GM19035 (cell line): ENCODE data around the gene NCOA7.
"Not testable (repeated sequence)": the region's sequence is repeated elsewhere in the genome, so short reads cannot be mapped to it uniquely, and the experiment has no call there.

Experiments used
- ATAC-seq: cut with Tn5 transposase; IDR thresholded peaks from one replicate; pipeline ENCODE4 v1.9.1; 2021; ENCODE audit not compliant: unreplicated experiment

The NCOA7 gene

DNA sequence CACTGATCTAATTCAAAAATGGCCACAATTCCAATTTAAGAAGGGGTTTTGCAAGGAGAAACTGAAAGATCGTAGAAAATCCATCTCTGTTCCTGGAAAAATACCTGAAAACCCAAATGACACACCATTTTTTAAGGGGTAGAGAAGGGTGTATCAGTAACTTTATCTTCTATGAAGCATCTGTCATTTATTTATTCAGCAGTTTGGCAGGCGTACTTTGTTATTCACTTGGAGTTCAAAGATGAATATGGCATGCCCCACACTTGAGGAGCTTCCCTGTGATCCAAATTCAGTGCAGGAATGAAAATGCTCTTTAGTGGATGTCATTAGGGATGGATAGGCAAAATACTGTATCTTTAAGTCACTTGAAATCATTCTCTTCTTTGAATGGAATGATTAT, 173.1 kb downstream of the NCOA7 start:
- ATAC-seq: no peak

DNA sequence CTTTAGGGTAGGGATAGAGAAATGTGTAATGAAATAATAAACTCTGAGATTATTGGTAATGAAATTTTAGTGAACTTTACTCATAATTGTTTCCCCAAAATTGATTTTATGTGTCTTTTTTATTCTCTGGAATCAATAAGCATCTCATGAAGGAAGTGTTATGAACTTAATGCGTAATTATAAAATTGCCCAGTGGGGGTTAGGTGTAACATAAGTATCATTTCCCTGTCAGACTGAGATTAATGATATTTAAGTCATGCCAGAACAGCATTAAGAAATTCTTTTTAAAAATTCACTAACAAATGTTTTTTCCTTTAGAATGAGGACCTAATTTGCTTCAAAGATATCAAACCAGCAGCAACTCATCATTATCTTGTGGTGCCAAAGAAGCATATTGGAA, 175.8 kb downstream of the NCOA7 start:
- no peak for ATAC-seq

DNA sequence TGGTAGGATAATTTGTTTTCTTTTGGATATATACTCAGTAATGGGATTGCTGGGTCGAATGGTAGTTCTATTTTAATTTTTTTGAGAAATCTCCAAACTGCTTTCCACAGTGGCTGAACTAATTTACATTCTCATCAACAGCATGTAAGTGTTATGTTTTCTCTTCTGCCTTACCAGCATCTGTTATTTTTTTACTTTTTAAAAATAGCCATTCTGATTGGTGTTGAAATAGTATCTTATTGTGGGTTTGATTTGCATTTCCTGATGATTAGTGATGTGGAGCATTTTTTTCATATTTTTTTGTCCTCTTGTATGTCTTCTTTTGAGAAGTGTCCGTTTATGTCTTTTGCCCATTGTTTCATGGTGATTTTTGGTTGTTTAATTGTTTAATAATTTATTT, 177.7 kb downstream of the NCOA7 start:
- ATAC-seq: peak; percentile 60

DNA sequence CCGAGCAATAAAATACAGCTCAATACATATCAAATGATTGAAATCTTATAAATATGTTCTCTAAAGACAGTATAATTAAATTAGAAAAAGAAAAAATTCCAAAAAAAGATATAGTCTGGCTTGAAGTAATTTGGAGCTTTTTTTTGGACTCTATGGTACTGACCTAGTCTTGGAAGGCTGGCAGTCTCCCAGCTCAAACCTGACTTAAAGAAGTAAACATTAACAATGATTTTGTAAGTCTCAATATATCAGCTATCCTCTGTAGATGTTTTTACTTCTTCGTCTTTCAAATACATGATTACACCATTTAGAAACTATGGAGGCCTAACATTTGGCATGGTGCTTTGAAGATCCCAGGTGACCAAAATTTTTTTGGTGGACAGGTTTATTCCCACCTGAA, 180.0 kb downstream of the NCOA7 start:
- no peak for ATAC-seq

DNA sequence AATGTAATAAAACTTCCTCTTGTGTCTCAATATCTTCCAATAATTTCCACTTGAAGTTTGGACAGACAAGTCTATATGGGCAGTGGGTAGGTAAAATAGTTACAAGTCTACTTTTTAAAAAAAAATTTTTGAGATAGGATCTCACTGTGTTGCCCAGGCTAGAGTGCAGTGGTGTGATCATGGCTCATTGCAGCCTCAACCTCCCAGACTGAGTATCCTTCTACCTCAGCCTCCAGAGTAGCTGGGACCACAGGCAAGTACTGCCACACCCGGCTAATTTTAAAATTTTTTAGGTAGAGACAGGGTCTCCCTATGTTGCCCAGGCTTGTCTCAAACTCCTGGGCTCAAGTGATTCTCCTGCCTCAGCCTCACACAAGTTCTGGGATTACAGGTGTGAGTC, 181.7 kb downstream of the NCOA7 start:
- not testable (repeated sequence) for ATAC-seq

DNA sequence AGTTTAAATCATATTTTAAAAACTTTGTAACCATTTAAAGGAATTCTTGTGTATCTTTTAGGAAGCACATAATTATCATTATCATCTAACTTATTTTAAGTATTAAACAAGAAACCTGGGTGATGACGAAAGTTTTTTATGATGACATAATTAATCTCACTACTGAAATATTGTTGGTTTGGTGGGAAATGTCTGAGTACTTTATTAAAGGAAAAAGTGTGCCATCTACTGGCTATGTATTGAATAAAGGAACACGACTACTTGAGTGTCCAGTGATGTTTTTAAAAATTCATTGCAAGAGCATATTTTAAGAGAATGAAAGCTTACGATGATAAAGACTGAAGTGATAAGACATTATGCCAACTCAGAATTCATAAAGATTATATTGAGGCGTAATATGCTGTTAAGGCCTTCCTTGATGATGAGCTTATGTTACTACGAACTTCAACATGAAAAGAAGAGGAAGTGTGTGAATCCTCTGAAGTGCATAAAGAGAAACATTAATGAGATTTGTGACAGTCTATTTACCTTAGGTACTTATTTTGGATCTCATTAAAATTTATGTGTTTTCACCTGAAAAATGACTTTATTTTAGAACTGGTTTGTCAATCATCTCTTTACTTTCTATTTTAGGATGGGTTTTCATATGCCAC, 183.6 kb downstream of the NCOA7 start:
- peak; percentile 90 for ATAC-seq

DNA sequence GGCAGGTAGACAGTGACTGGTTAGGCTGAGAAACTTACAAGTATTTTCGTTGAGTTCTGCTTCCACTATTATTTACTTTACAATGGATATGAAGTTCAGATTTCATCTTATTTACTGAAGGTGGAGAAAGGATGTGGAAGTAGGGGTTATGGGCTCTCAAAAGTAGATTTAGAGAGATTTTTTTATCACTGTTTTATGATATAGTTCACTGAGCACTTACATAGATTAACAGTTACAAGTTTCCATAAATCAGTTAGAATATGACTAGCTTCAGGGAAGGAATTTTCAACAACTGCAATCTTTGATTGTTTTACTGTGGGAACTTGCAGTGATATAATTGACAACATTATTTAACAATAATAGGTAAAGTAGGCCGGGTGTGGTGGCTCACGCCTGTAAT, 188.3 kb downstream of the NCOA7 start:
- ATAC-seq: no peak
